ENCODE data around the gene HIF3A.
"Not testable (repeated sequence)": the region's sequence is repeated elsewhere in the genome, so short reads cannot be mapped to it uniquely, and the experiment has no call there.

Gene HIF3A

DNA sequence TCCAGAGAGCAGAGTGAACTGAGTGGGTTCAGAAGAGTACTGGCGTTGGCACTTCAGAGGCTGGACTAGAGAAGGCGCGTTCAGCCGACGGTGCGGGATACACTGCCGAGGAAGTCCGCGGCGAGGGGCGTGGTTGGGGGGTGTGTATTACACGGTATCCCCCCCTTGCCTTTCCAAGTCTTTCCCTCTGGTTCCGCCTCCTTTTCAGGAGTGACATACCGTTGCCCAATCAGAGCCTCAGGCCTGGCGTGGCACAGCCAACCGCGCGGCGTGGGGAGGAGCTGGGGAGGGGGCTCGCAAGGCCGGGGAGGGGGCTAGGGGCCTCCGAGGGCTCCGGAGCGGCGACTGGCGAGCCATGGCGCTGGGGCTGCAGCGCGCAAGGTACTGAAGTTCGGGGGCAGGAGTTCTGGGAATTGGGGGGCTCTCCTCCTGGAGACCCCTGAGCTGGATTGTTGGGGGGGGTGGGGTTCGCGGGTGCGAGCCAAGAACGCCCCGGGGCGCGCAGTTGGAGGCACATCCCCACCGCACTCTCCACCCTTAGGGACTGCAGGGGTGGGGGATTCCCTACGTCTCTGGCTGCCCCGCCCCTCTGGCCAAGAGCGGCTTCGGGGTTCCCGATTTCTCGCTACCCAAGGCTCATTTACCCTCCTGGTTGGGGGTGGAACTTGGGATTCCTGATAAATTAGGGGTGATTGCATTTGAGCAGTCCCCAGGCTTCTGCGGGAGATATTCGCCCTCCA is at the start of gene HIF3A:
TSS of gene HIF3A (plus strand) at position 321 of the 740 bp plus-strand sequence. CDS start at position 356, 35 bp downstream.
- DNase-seq = no peak

GRCh38 chr19:46250076-46250735 is 46.6 kb upstream of the HIF3A start:
- no peak for DNase-seq

- no peak for DNase-seq
These were observed 45.4 kb upstream of the HIF3A start for GRCh38 chr19:46251416-46251815.

DNA sequence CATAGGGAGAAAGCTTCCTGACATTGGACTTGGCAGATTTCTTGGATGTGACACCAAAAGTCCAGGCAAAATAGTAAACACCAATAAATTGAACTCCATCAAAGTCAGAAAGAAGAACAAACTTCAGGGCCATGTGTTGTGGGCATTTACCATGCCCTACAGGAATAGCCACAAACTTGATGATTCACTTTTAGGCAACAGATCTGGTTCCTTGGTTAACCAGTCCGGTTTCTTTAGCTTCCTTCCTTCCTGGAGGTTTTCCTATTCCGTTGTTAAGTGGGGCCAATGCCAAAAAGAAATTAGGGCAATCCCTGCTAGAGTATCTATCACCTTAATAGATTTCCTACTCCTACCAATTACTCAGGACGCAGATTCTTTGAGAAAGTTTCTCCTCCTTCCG is 42.1 kb upstream of the HIF3A start:
- no peak for DNase-seq

GRCh38 chr19:46256855-46257254 is 40.0 kb upstream of the HIF3A start:
- no peak for DNase-seq

- DNase-seq = not testable (repeated sequence)
These were observed 35.3 kb upstream of the HIF3A start for GRCh38 chr19:46261501-46261900.

GRCh38 chr19:46262684-46263296 is 34.1 kb upstream of the HIF3A start:
- peak; percentile 57 for DNase-seq

- not testable (repeated sequence) for DNase-seq
These were observed 32.0 kb upstream of the HIF3A start for GRCh38 chr19:46264801-46265200.

- DNase-seq = peak; percentile 74
These were observed 31.5 kb upstream of the HIF3A start for GRCh38 chr19:46265217-46265828.

GRCh38 chr19:46269101-46269500 is 27.7 kb upstream of the HIF3A start:
- no peak for DNase-seq

- no peak for DNase-seq
These were observed 26.2 kb upstream of the HIF3A start for GRCh38 chr19:46270521-46271256.

DNA sequence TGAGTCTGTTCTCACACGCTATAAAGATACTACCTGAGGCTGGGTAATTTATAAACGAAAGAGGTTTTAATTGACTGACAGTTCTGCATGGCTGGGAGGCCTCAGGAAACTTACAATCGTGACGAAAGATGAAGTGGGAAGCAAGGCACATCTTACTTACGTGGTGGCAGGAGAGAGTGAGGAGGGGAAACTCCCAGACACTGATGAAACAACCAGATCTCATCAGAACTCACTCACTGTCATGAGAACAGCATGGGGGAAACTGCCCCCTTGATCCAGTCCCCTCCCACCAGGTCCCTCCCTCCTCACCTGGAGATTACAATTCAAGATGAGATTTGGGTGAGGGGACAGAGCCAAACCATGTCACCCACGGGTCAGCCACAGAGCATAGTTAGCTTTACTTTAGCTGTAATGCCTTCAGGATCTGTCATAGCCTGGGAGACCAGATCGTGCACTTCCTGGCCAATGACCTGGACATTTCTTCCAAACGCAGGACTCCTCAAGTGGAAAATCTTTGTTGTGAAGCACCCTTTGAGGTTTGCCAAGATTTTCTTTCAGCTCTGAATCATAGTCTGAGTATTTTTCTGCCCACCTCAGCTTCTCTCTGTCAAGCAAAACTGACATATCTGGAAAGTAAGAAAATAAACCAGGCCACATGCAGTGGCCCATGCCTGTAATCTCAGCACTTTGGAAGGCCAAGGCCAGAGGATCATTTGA is 25.2 kb upstream of the HIF3A start:
- no peak for DNase-seq

GRCh38 chr19:46273931-46274330 is 22.9 kb upstream of the HIF3A start:
- DNase-seq = not testable (repeated sequence)

GRCh38 chr19:46279177-46279576 is 17.7 kb upstream of the HIF3A start:
- DNase-seq = no peak

- no peak for DNase-seq
These were observed 13.1 kb upstream of the HIF3A start for GRCh38 chr19:46283771-46284170.

- DNase-seq = no peak
These were observed 12.2 kb upstream of the HIF3A start for GRCh38 chr19:46284635-46285034.

GRCh38 chr19:46287585-46287984 is 9.3 kb upstream of the HIF3A start:
- no peak for DNase-seq

DNA sequence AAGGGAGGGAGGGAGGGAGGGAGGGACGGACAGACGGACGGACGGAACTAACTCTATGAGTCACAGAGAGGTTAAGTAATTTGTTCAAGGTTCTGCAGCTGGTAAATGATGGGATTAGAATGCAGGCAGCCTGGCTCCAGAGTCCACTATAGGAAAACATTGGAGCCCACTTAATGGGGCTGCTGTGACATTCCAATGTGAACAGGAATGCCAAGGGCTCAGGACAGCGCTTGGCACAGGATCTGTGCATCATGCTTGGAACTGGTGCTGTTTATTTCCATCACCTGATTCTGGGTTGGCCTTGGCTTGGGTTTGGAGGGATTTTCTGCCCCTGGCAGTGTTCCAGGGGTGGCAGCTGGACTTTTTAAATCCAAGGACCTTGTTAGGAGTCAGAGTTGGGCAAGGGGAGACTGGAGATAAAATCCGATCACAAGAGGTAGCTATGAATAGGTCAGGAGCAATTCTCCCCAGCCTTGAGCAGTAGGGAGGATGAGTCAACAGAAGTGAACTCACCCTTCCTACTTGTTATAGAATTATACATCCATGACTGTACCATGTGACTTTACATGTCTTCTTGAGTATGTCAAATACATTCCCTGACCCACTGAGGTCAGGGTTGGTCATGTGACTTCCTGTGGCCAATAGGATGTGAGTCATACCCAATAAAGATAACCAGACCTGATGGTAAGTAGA is 7.8 kb upstream of the HIF3A start:
- no peak for DNase-seq

DNA sequence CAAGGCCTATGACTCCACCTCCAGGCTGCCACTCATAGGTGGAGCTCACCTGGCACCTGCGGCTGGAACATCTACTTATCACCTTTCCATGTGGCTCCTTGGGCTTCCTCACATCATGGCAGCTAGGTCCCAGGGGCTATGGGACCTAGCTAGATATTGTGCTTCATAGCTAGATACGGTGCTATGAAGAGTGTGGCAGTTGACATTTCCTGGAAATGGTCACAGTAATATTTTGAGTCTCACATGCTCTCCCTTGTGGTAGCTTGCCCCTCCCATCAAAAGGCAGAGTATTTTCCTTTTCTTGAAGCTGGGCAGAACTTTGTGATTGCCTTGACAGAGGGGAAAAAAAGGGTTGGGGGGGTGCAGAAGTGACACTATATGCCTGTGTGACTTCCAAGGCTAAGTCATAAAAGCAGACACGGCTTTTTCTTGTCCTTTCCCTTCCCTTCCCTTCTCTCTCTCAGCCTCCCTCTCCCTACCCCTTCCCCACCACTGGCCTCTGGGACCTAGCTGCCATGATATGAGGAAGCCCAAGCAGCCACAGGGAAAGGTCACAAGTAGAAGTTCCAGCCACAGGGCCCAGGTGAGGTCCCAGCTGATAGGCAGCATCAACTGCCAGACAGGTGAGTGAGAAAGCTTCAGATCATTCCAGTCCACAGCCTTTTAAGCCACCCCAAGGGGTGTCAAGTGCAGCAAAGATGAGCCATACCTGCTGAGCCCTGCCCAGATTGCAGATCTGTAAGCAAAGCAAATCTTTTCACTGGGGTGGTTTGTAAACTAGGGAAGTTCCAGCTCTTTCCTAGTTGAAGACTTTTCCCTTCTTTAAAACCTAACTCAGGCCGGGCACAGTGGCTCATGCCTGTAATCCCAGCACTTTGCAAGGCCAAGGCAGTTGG is 6.9 kb upstream of the HIF3A start:
- no peak for DNase-seq

DNA sequence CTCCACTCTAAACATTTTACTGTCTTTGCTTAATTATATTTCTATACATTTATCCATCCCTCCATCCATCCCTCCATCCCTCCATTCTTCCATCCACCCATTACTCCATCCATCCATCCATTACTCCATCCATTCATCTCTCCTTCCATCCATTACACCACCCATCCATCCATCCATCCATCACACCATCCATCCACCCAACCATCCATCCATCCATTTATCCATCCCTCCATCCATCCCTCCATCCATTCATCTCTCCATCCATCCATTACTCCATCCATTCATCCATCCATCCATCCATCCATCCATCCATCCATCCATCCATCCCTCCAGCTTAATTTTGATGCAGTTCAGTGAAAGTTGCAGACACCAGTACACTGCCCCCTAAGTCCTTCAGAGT is 5.0 kb upstream of the HIF3A start:
- DNase-seq = no peak

DNA sequence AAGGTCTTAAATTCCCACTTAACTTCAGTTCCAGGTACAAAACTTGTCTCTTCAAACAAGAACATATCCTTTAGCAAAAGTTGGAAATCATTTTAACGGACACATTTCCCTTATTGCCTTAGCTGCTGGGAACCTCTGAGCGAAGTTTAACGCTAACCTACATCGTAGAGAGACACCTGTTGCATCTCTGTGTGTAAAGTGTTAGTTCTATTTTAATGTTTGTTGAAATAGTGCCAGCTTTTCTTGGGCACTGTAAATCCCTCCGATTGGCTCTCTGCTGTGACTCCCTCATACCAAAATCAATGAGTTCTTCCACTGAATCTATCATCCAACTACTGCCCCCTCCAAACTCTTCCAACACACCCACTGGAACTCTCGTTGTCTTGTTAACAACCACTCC is 2.3 kb upstream of the HIF3A start:
- DNase-seq = no peak
